HG02571 (cell line): ENCODE measurements around the gene EMC10.

Experiments used
- ATAC-seq: cut with Tn5 transposase; IDR thresholded peaks from one replicate; pipeline ENCODE4 v1.9.1; 2021; ENCODE audit warnings: mild to moderate bottlenecking, moderate library complexity; ENCODE audit not compliant: unreplicated experiment

The EMC10 gene

GRCh38 chr19:50477751-50478515 is 1.6 kb downstream of the EMC10 start:
- no peak for ATAC-seq

- ATAC-seq, result no peak
These were observed 2.8 kb downstream of the EMC10 start for GRCh38 chr19:50478901-50479715.

- no peak for ATAC-seq
These were observed 3.5 kb downstream of the EMC10 start for GRCh38 chr19:50479761-50480251.

- ATAC-seq, result no peak
These were observed 4.2 kb downstream of the EMC10 start for GRCh38 chr19:50480281-50481111.

- ATAC-seq, result no peak
These were observed 5.2 kb downstream of the EMC10 start for GRCh38 chr19:50481351-50482149.

- ATAC-seq, result no peak
These were observed 6.1 kb downstream of the EMC10 start for GRCh38 chr19:50482271-50482855.

- no peak for ATAC-seq
These were observed 6.6 kb downstream of the EMC10 start for GRCh38 chr19:50482916-50483315.

GRCh38 chr19:50485284-50485955 is 9.1 kb downstream of the EMC10 start:
- no peak for ATAC-seq

GRCh38 chr19:50486823-50487515 is 10.7 kb downstream of the EMC10 start:
- no peak for ATAC-seq

GRCh38 chr19:50488389-50489194 is 12.3 kb downstream of the EMC10 start:
- ATAC-seq, result no peak

GRCh38 chr19:50489461-50490011 is 13.2 kb downstream of the EMC10 start:
- no peak for ATAC-seq

- no peak for ATAC-seq
These were observed 14.1 kb downstream of the EMC10 start for GRCh38 chr19:50490411-50490811.

- no peak for ATAC-seq
These were observed 14.7 kb downstream of the EMC10 start for GRCh38 chr19:50490991-50491472.

- ATAC-seq, result no peak
These were observed 16.2 kb downstream of the EMC10 start for GRCh38 chr19:50492303-50493052.

- ATAC-seq, result no peak
These were observed 16.9 kb downstream of the EMC10 start for GRCh38 chr19:50493171-50493570.

- ATAC-seq, result no peak
These were observed 18.1 kb downstream of the EMC10 start for GRCh38 chr19:50494186-50495019.
